Esophagus (tissue), 2 donors: ENCODE results near the gene OR4E1. TPM values are rescaled to one million over a fixed set of nuclear protein-coding genes. Genes with fewer than 3 reads are reported as not detected.
"Not testable (repeated sequence)": the region's sequence is repeated elsewhere in the genome, so short reads cannot be mapped to it uniquely, and the experiment has no call there.

Experiments used
- H3K27ac ChIP-seq, 2 donors: one replicate each; pipeline ENCODE4 v1.5.1; 2013; ENCODE audit warnings: low read depth in 2 of 2, mild to moderate bottlenecking in 2 of 2, inconsistent platforms in 1 of 2, low read length in 1 of 2, moderate library complexity in 1 of 2
- H3K27me3 ChIP-seq, 2 donors: one replicate each; pipeline ENCODE4 v1.6.1; 2013; ENCODE audit warnings: low read length in 2 of 2, control low read depth in 1 of 2, mild to moderate bottlenecking in 1 of 2; ENCODE audit not compliant: insufficient read depth in 2 of 2, control insufficient read depth in 1 of 2
- H3K36me3 ChIP-seq, 2 donors: one replicate each; pipeline ENCODE4 v1.6.1; 2013; ENCODE audit warnings: low read length in 1 of 2; ENCODE audit not compliant: control insufficient read depth in 2 of 2, insufficient read depth in 2 of 2
- H3K4me1 ChIP-seq, 2 donors: one replicate each; pipeline ENCODE4 v1.6.1; 2013; ENCODE audit warnings: low read length in 1 of 2; ENCODE audit not compliant: control insufficient read depth in 2 of 2, insufficient read depth in 2 of 2
- H3K4me3 ChIP-seq, 2 donors: one replicate each; pipeline ENCODE4 v1.5.1; 2013; ENCODE audit warnings: low read length in 2 of 2, mild to moderate bottlenecking in 2 of 2, low read depth in 1 of 2, moderate library complexity in 1 of 2
- H3K9me3 ChIP-seq, 2 donors: one replicate each; pipeline ENCODE4 v1.6.1; 2013; ENCODE audit warnings: mild to moderate bottlenecking in 2 of 2, low read depth in 1 of 2, low read length in 1 of 2, moderate library complexity in 1 of 2; ENCODE audit not compliant: control insufficient read depth in 2 of 2, insufficient read depth in 1 of 2
- WGBS, 2 donors: extraction: QIAGEN DNeasy Blood & Tissue Kit; methylation state at CpG; one replicate each; pipeline ENCODE4 v1.1.7; 2013; 5-methylcytosine and 5-hydroxymethylcytosine counted together
- polyA plus RNA-seq, 2 donors: library from polyadenylated mRNA; stranded (reverse); fragments of 200-250 nt; gene quantifications; one replicate each; pipeline ENCODE4 v1.2.3, GENCODE V29; 2013
- donor health status: healthy with polysubstance abuse.
- donor health status: Bipolar disorder and iron deficiency.

OR4E1 gene
- polyA plus RNA-seq, 2 donors = not detected

DNA sequence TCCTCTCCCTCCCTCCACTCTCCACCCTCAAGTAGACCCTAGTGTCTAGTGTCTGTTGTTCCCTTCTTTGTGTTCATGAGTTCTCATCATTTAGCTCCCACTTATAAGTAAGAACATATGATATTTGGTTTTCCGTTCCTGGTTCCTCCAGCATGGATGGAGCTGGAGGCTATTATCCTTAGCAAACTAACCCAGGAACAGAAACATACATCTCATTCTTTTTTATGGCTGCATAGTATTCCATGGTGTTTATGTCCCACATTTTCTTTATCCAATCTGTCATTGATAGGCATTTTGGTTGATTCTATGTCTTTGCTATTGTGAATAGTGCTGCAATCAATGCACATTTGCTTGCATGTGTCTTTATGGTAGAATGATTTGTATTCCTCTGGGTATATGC, 43.1 kb downstream of the OR4E1 start:
- WGBS, 2 donors = 97 to 100% methylated on average over 1 of the region's 1 CpG
- H3K27ac ChIP-seq, H3K4me1 ChIP-seq, H3K27me3 ChIP-seq, H3K4me3 ChIP-seq, H3K36me3 ChIP-seq, H3K9me3 ChIP-seq: not testable (repeated sequence)

DNA sequence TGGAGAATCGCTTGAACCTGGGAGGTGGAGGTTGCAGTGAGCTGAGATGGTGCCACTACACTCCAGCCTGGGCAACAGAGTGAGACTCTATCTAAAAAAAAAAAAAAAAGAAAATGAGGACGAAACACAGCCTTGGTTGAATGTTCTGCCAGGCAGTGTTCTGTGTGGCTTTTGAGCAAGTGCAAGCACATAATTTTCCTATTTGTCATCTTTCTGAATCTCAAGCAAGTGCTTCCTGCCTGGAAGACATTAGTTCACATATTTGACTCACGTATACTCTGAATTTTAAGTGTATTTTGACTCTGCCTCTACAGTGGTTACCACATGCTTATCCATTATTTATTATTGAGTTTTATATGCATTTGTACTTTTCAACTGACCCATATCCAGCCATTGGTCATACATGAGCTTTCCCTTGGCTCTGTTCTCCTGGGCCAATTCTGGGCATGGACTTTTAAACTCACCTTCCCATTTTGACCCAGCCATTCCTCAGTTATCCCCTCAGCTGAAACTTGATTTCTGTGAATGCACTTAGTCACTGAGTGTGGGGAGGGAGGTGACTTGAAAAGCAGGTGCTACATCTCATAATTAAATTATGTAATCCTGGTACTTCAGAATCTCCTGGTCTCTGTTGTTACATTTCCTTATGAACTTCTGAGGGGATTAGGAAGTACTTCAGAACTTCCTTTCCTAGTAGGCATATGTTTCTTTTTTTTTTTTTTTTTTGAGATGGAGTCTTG, 47.0 kb downstream of the OR4E1 start:
- Histone ChIP-seq H3K4me3 (no peak overlapping the region), H3K4me1 (no peaks in the 10 kb centered on the region), H3K36me3 (no peaks in the 10 kb centered on the region), H3K27me3 (no peaks in the 10 kb centered on the region), H3K9me3 (no peaks in the 10 kb centered on the region), H3K27ac (peak overlapping the region; percentile 19 to 55)
- 58 to 65% methylated on average over 3 of the region's 3 CpGs for WGBS, 2 donors

Other genes with a start within 250 kb of the OR4E1 start
- 10 to 100 TPM; 22.4 to 27.2 TPM for gene CHD8, start 217.7 kb downstream of the OR4E1 start, polyA plus RNA-seq
- gene RAB2B, start 196.9 kb downstream of the OR4E1 start, polyA plus RNA-seq = 1 to 10 TPM; 6.8 to 7.0 TPM
- 10 to 100 TPM; 16.6 to 36.0 TPM for gene TOX4, start 196.6 kb downstream of the OR4E1 start, polyA plus RNA-seq
- 10 to 100 TPM; 26.0 to 34.6 TPM for gene METTL3, start 162.5 kb downstream of the OR4E1 start, polyA plus RNA-seq
- 1 to 10 TPM in 1 of 2 donors, under 1 TPM in 1; 0.98 to 1.8 TPM for gene SALL2, start 147.5 kb downstream of the OR4E1 start, polyA plus RNA-seq
- not detected for gene OR10G3, start 93.7 kb downstream of the OR4E1 start, polyA plus RNA-seq
- gene OR10G2, start 38.9 kb downstream of the OR4E1 start, polyA plus RNA-seq = not detected
- not detected for gene OR4E2, start 20.0 kb downstream of the OR4E1 start, polyA plus RNA-seq